ENCODE measurements around the gene EDC3.

DNA sequence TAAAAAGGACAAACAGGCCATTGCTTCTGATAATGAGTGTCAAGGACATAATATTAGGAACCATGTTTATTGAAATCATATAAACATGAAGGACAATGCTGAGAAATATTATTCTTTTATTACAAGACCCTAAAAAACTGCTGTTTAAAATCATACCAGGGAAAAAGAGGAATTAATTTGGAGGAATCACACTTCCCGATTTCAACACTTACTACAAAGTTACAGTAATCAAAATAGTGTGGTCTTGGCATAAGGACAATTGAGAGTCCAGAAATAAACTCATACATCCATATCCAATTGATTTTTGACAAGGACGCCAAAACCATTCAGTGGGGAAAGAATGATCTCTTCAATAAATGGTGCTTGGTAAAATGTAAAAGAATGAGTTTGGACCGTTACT lies 16.5 kb upstream of the EDC3 start:
- TF ChIP-seq, protein P1, sequence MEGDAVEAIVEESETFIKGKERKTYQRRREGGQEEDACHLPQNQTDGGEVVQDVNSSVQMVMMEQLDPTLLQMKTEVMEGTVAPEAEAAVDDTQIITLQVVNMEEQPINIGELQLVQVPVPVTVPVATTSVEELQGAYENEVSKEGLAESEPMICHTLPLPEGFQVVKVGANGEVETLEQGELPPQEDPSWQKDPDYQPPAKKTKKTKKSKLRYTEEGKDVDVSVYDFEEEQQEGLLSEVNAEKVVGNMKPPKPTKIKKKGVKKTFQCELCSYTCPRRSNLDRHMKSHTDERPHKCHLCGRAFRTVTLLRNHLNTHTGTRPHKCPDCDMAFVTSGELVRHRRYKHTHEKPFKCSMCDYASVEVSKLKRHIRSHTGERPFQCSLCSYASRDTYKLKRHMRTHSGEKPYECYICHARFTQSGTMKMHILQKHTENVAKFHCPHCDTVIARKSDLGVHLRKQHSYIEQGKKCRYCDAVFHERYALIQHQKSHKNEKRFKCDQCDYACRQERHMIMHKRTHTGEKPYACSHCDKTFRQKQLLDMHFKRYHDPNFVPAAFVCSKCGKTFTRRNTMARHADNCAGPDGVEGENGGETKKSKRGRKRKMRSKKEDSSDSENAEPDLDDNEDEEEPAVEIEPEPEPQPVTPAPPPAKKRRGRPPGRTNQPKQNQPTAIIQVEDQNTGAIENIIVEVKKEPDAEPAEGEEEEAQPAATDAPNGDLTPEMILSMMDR (IDR thresholded peaks at IDR 0.05), result no peak
- TF ChIP-seq ZC3H11A (IDR thresholded peaks at IDR 0.05) (no peak), ZFP36 (IDR thresholded peaks at IDR 0.05; ENCODE audit: borderline replicate concordance, partially characterized antibody) (no peak), RAD21 (conservative IDR thresholded peaks at IDR 0.05 in 1 of 2, IDR thresholded peaks at IDR 0.05 in 1 of 2) (no peak), ESRRA (IDR thresholded peaks at IDR 0.05; ENCODE audit: borderline replicate concordance, low read length) (no peak), POLR2AphosphoS2 (conservative IDR thresholded peaks at IDR 0.05; ENCODE audit: low read length) (no peak), RCOR1 (IDR thresholded peaks at IDR 0.05; ENCODE audit: low read depth, low read length) (no peak), TFCP2L1 (CRISPR knock-in tag; IDR thresholded peaks at IDR 0.05) (no peak), MAX (IDR thresholded peaks at IDR 0.05) (no peak), CHD2 (IDR thresholded peaks at IDR 0.05; ENCODE audit: low read length, partially characterized antibody) (no peak), REST (IDR thresholded peaks at IDR 0.05) (no peak), BHLHE40 (IDR thresholded peaks at IDR 0.05; ENCODE audit: low read depth, low read length) (no peak), POLR2A (IDR thresholded peaks at IDR 0.05; ENCODE audit: low read length) (no peak)
- TF ChIP-seq, protein P2, sequence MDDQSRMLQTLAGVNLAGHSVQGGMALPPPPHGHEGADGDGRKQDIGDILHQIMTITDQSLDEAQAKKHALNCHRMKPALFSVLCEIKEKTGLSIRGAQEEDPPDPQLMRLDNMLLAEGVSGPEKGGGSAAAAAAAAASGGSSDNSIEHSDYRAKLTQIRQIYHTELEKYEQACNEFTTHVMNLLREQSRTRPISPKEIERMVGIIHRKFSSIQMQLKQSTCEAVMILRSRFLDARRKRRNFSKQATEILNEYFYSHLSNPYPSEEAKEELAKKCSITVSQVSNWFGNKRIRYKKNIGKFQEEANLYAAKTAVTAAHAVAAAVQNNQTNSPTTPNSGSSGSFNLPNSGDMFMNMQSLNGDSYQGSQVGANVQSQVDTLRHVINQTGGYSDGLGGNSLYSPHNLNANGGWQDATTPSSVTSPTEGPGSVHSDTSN (IDR thresholded peaks at IDR 0.05), result no peak

Data from A549 (cell line).